GM12892 (cell line): ENCODE data around the gene LRIG3.

ENCODE experiments used
- POLR2A ChIP-seq: IDR thresholded peaks from 2 replicates; pipeline ENCODE4 v1.6.1; 2011; ENCODE audit warnings: low read depth, low read length, control low read depth
- TAF1 ChIP-seq: IDR thresholded peaks from 2 replicates; pipeline ENCODE4 v1.6.1; 2011; ENCODE audit warnings: low read depth, mild to moderate bottlenecking, control low read depth, low read length, borderline replicate concordance

DNA sequence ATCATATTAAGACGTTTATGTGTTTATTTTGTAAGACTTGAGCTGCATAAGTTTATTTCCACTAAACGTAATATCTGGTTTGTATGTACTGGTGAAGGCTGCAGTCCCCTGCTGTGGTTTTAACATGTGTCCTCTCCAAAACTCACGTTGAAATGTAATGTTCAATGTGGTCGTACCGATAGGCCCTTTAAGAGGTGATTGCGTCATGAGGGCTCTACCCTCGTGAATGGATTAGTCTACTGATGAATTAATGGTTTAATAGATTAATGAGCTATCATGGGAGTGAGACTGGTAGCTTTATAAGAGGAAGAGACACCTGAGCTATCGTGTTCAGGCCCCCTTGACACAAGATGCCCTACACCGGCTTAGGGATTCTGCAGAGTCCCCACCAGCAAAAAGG, 14.9 kb downstream of the LRIG3 start:
- TF ChIP-seq POLR2A (no peak), TAF1 (no peak)
